Caco-2 (cell line): ENCODE results near the gene RAB1B. TPM values are rescaled to one million over a fixed set of nuclear protein-coding genes. Genes with fewer than 3 reads are reported as not detected.

Experiments
- BruUV-seq: library from RNA; stranded (reverse); fragments of 400-500 nt; replicated peaks from 2 replicates; lab custom pipeline; 2021; lab: Mats Ljungman, UMichigan
- CTCF ChIA-PET: fragments of 300-600 bp; sonication (Branson Sonifier 250); formaldehyde crosslinking; loops from one replicate; lab custom pipeline; 2022; ENCODE audit warnings: antibody characterized with exemption; lab: Charles Lee
- POLR2A ChIA-PET: fragments of 300-600 bp; sonication (Branson Sonifier 250); formaldehyde crosslinking; loops from one replicate; lab custom pipeline; 2022; ENCODE audit warnings: antibody characterized with exemption; lab: Charles Lee
- DNase-seq, 2 experiments: peaks; one replicate each; pipeline versions ENCODE4 v3.0.0 to v3.0.0-alpha.2; 2020 to 2022
- H3K27me3 ChIP-seq: replicated peaks from 2 replicates; pipeline ENCODE4 v1.6.0; 2011; ENCODE audit warnings: low read length; ENCODE audit not compliant: control insufficient read depth, insufficient read depth
- H3K36me3 ChIP-seq: 2 replicates; pipeline ENCODE4 v1.5.1; 2011; ENCODE audit warnings: low read length; ENCODE audit not compliant: control insufficient read depth, insufficient read depth
- H3K4me1 ChIP-seq: fragments of 250-450 bp; sonication (Bioruptor Pico); 2 replicates; pipeline ENCODE4 v1.5.1; 2020; ENCODE audit warnings: mild to moderate bottlenecking
- H3K4me3 ChIP-seq: 2 replicates; pipeline ENCODE4 v1.5.1; 2011; ENCODE audit warnings: low read depth, mild to moderate bottlenecking, control low read depth, low read length
- H3K9me3 ChIP-seq: fragments of 250-450 bp; sonication (Bioruptor Pico); 2 replicates; pipeline ENCODE4 v1.5.1; 2020; ENCODE audit warnings: mild to moderate bottlenecking, moderate library complexity
- H3K27ac Mint-ChIP-seq: one replicate; pipeline ENCODE4 v1.8.0; 2022; ENCODE audit warnings: mixed read lengths; ENCODE audit not compliant: unreplicated experiment
- H3K27me3 Mint-ChIP-seq: one replicate; pipeline ENCODE4 v1.8.0; 2022; ENCODE audit warnings: mixed read lengths; ENCODE audit not compliant: insufficient read depth, unreplicated experiment
- H3K36me3 Mint-ChIP-seq: one replicate; pipeline ENCODE4 v1.8.0; 2022; ENCODE audit warnings: mild to moderate bottlenecking, mixed read lengths; ENCODE audit not compliant: insufficient read depth, unreplicated experiment
- H3K4me1 Mint-ChIP-seq: one replicate; pipeline ENCODE4 v1.8.0; 2022; ENCODE audit warnings: low read depth, mixed read lengths; ENCODE audit not compliant: unreplicated experiment
- H3K4me3 Mint-ChIP-seq: one replicate; pipeline ENCODE4 v1.8.0; 2022; ENCODE audit warnings: mild to moderate bottlenecking, moderate library complexity, mixed read lengths; ENCODE audit not compliant: unreplicated experiment
- H3K9me3 Mint-ChIP-seq: one replicate; pipeline ENCODE4 v1.8.0; 2022; ENCODE audit warnings: mixed read lengths; ENCODE audit not compliant: unreplicated experiment
- intact Hi-C: fragments of 100-400 bp; cut with micrococcal nuclease; formaldehyde crosslinking; loops from one replicate; pipeline ENCODE4 v1.10.0; 2022; ENCODE audit not compliant: unreplicated experiment
- total RNA-seq: library from RNA; stranded (reverse); gene quantifications from 2 replicates; pipeline ENCODE4 v1.2.3, GENCODE V29; 2022
- TF ChIP-seq, protein P1 (sequence below), 2 experiments: fragments of 200-600 bp in 1 of 2; IDR thresholded peaks; 1 replicate in 1 of 2; 2 replicates in 1 of 2; pipeline versions ENCODE4 v1.5.1 to v1.8.0; 2011 to 2022; ENCODE audit warnings: antibody characterized with exemption in 1 of 2, control low read depth in 1 of 2, inconsistent platforms in 1 of 2, low read depth in 1 of 2, low read length in 1 of 2, mild to moderate bottlenecking in 1 of 2, moderate library complexity in 1 of 2; ENCODE audit not compliant: insufficient read depth in 1 of 2, severe bottlenecking in 1 of 2, unreplicated experiment in 1 of 2

The RAB1B gene
- total RNA-seq, 1 experiment from 2014 or later = 132 TPM

DNA sequence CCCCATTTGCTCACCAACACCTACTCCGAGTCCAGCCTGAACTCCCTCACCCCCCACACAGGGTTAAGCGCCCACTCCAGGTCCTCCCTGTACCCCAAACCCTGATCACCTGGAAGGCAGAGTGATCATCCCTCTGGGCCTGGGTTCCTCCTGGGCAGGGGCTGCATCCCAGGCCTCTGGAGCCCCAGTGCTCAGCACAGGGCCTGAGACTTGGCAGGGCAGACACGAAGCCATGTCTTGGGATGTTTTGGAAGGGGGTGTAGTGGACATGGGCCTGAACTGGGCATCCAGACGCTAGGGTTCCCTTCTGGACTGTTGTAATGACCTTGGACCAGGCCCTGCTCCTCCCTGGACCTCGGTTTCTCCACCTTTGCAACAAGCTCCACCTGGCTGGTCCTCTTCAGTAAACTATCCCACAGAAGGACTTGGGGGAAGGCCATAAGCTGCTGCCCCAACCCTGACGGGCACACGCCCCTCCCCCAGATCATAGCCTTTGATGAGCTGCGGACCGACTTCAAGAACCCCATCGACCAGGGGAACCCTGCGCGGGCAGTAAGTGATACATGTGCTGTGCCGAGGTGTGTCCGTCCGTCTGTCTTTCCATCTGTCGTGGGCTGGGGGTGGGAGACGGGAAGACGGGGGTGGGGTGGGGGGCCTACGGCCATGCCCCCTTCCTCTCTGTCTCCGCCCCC, 13.5 kb downstream of the RAB1B start:
- Mint-ChIP-seq H3K4me1 (peaks cover 26% of the 10 kb centered on the region), H3K27ac (no peak overlapping the region), H3K36me3 (peaks cover 46% of the 10 kb centered on the region), H3K4me3 (no peak overlapping the region), H3K27me3 (no peaks in the 10 kb centered on the region), H3K9me3 (no peaks in the 10 kb centered on the region)
- TF ChIP-seq, protein P1, sequence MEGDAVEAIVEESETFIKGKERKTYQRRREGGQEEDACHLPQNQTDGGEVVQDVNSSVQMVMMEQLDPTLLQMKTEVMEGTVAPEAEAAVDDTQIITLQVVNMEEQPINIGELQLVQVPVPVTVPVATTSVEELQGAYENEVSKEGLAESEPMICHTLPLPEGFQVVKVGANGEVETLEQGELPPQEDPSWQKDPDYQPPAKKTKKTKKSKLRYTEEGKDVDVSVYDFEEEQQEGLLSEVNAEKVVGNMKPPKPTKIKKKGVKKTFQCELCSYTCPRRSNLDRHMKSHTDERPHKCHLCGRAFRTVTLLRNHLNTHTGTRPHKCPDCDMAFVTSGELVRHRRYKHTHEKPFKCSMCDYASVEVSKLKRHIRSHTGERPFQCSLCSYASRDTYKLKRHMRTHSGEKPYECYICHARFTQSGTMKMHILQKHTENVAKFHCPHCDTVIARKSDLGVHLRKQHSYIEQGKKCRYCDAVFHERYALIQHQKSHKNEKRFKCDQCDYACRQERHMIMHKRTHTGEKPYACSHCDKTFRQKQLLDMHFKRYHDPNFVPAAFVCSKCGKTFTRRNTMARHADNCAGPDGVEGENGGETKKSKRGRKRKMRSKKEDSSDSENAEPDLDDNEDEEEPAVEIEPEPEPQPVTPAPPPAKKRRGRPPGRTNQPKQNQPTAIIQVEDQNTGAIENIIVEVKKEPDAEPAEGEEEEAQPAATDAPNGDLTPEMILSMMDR (IDR thresholded peaks at IDR 0.05; ENCODE audit: insufficient read depth in 1 of 2, low read depth in 1 of 2, low read length in 1 of 2, severe bottlenecking in 1 of 2, unreplicated experiment in 1 of 2) = no peak
- BruUV-seq = no TSS peak
- no peaks in the 10 kb centered on the region for H3K9me3 ChIP-seq
- H3K36me3 ChIP-seq = peaks cover 4% of the 10 kb centered on the region; the same call in 1 of the 2 replicates
- H3K4me3 ChIP-seq = no peak overlapping the region
- no peak for DNase-seq
- CTCF ChIA-PET = interaction anchor here (0.9 to 2.6 kb wide), 3 partner anchors 30 to 60 kb away, joined by 4 to 13 read pairs (median 4); partner anchors contain the start of gene RIN1
- POLR2A ChIA-PET = no interaction called here
- H3K4me1 ChIP-seq = peaks cover 11% of the 10 kb centered on the region
- H3K27me3 ChIP-seq = no peaks in the 10 kb centered on the region
- intact Hi-C loops = no loop called here

DNA sequence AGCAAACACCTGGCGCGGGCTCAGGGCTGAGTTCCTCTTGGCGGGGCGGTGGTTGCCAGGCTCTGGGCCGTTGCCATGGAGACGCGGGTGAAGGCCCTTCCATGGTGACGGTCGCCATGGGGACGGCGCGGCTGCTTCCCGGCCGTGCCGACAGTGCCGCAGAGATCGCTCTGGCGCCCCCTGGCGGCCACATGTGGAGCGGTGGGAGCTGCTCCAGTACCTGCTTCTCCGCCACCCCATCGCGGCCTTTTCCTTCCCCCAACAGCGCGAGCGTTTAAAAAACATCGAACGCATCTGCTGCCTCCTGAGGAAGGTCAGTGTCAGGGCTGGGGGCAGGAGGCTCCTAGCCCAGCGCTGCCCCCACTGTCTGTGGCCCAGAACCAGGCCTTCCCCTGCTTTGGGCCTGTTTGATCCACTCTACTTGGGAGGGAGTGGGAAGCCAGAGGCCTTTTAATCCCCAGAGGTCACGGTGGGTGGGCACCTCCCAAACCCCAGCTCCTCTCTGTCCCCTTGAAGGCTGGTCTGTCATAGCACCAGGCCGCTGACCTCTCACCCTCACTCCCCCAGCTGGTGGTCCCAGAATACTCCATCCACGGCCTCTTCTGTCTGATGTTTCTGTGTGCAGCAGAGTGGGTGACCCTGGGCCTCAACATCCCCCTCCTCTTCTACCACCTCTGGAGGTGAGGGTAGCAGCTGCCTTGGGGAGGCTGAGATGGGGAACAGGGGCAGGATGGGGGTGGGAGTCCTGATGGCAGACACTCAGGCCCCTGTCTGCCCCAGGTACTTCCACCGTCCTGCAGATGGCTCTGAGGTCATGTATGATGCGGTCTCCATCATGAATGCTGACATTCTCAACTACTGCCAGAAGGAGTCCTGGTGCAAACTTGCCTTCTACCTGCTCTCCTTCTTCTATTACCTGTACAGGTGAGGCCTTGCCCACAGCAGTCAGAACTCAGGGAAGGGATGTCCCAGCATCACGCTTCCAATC, 14.3 kb downstream of the RAB1B start:
- H3K9me3 ChIP-seq = no peaks in the 10 kb centered on the region
- Mint-ChIP-seq H3K4me3 (no peak overlapping the region), H3K9me3 (no peaks in the 10 kb centered on the region), H3K4me1 (peaks cover 26% of the 10 kb centered on the region), H3K36me3 (peaks cover 41% of the 10 kb centered on the region), H3K27me3 (no peaks in the 10 kb centered on the region), H3K27ac (no peak overlapping the region)
- CTCF ChIA-PET = interaction anchor here (0.6 to 2.6 kb wide), 6 partner anchors 9 to 1244 kb away, joined by 3 to 13 read pairs (median 4); partner anchors contain the start of gene TMEM151A
- peak; percentile 93 for DNase-seq
- H3K36me3 ChIP-seq = peaks cover 5% of the 10 kb centered on the region; the same call in 1 of the 2 replicates
- H3K27me3 ChIP-seq = no peaks in the 10 kb centered on the region
- intact Hi-C loops = no loop called here
- H3K4me1 ChIP-seq = peaks cover 7% of the 10 kb centered on the region
- no TSS peak for BruUV-seq
- POLR2A ChIA-PET = no interaction called here
- TF ChIP-seq, protein P1 (IDR thresholded peaks at IDR 0.05; ENCODE audit: insufficient read depth in 1 of 2, low read depth in 1 of 2, low read length in 1 of 2, severe bottlenecking in 1 of 2, unreplicated experiment in 1 of 2) = peak; percentile 80 to 90
- H3K4me3 ChIP-seq = no peak overlapping the region
